PC-3 (cell line): ENCODE measurements around the gene CCNQ.

Experiments used
- EZH2 ChIP-seq: fragments of 300-600 bp; sonication (generic); IDR thresholded peaks from one replicate; pipeline ENCODE4 v1.6.1; 2017; ENCODE audit warnings: antibody characterized with exemption, mild to moderate bottlenecking, low read length; ENCODE audit not compliant: unreplicated experiment
- EZH2phosphoT487 ChIP-seq: fragments of 300-600 bp; sonication (generic); IDR thresholded peaks from 2 replicates; pipeline ENCODE4 v1.6.1; 2018; ENCODE audit warnings: mild to moderate bottlenecking, antibody characterized with exemption, low read length, borderline replicate concordance
- TF ChIP-seq, protein P1 (sequence below): fragments of 300-600 bp; sonication (generic); conservative IDR thresholded peaks from 2 replicates; pipeline ENCODE4 v1.5.1; 2017; ENCODE audit warnings: antibody characterized with exemption, low read depth, mild to moderate bottlenecking, low read length

DNA sequence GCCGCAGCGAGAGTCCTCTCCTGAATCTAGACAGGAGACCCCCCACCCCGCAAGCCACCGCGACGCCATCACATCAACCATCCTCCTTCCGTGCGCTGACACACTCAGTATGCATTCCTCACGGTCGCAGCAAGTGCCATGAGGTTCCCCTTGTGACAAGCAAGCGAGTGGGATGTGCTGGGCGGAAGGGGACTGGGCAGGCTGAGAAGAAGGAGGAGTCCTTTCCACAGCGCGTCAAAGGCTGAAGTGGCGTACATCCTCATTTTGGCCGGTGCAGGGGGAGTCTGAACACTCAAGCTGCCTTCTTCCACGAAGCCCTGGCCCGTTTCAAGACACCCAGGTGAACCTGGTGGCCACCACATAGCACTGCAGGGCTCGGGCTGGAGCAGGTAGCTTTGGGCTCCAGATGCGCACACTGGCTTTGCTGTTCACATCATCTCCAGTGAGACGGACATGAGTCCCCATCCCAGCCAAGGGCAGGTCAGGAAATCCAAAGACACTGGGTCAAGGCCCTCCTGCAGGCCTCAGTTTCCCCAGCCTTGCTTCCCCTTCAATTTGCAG is 30.4 kb downstream of the CCNQ start:
- TF ChIP-seq, protein P1, sequence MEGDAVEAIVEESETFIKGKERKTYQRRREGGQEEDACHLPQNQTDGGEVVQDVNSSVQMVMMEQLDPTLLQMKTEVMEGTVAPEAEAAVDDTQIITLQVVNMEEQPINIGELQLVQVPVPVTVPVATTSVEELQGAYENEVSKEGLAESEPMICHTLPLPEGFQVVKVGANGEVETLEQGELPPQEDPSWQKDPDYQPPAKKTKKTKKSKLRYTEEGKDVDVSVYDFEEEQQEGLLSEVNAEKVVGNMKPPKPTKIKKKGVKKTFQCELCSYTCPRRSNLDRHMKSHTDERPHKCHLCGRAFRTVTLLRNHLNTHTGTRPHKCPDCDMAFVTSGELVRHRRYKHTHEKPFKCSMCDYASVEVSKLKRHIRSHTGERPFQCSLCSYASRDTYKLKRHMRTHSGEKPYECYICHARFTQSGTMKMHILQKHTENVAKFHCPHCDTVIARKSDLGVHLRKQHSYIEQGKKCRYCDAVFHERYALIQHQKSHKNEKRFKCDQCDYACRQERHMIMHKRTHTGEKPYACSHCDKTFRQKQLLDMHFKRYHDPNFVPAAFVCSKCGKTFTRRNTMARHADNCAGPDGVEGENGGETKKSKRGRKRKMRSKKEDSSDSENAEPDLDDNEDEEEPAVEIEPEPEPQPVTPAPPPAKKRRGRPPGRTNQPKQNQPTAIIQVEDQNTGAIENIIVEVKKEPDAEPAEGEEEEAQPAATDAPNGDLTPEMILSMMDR: 0 out of 2 replicates have a peak, but pooled peaks have one; percentile 23
- TF ChIP-seq EZH2phosphoT487: no peak
- TF ChIP-seq EZH2: no peak
